H9 (cell line): ENCODE results near the gene JADE2. TPM values are rescaled to one million over a fixed set of nuclear protein-coding genes. Genes with fewer than 3 reads are reported as not detected.

ENCODE experiments used
- DNase-seq: peaks from one replicate; pipeline ENCODE4 v3.0.0-alpha.2; 2017
- H2AFZ ChIP-seq: one replicate; pipeline ENCODE4 v1.6.1; 2013; ENCODE audit warnings: mild to moderate bottlenecking, low read length, control low read depth, moderate library complexity
- H2AK5ac ChIP-seq: 2 replicates; pipeline ENCODE4 v1.6.1; 2013; ENCODE audit warnings: low read length, control low read depth, mixed read lengths; ENCODE audit not compliant: insufficient read length
- H2BK120ac ChIP-seq: one replicate; pipeline ENCODE4 v1.6.1; 2013; ENCODE audit warnings: low read depth, mild to moderate bottlenecking, low read length, control low read depth, inconsistent platforms; ENCODE audit not compliant: poor library complexity, severe bottlenecking
- H2BK12ac ChIP-seq: 2 replicates; pipeline ENCODE4 v1.6.1; 2013; ENCODE audit warnings: low read length, control low read depth, mixed read lengths, low read depth; ENCODE audit not compliant: insufficient read length
- H2BK15ac ChIP-seq: 2 replicates; pipeline ENCODE4 v1.6.1; 2013; ENCODE audit warnings: low read depth, low read length, control low read depth
- H2BK20ac ChIP-seq: one replicate; pipeline ENCODE4 v1.6.1; 2013; ENCODE audit warnings: low read depth, mild to moderate bottlenecking, low read length, control low read depth, inconsistent platforms; ENCODE audit not compliant: poor library complexity, severe bottlenecking
- H2BK5ac ChIP-seq: 2 replicates; pipeline ENCODE4 v1.6.1; 2013; ENCODE audit warnings: low read length, control low read depth, mixed read lengths; ENCODE audit not compliant: insufficient read length
- H3K14ac ChIP-seq: 2 replicates; pipeline ENCODE4 v1.6.1; 2013; ENCODE audit warnings: low read length, control low read depth; ENCODE audit not compliant: insufficient read depth
- H3K18ac ChIP-seq: 2 replicates; pipeline ENCODE4 v1.6.1; 2013; ENCODE audit warnings: low read depth, mild to moderate bottlenecking, mixed read lengths, low read length, control low read depth; ENCODE audit not compliant: insufficient read length
- H3K23ac ChIP-seq: 2 replicates; pipeline ENCODE4 v1.6.1; 2013; ENCODE audit warnings: low read length, control low read depth, mixed read lengths, low read depth; ENCODE audit not compliant: insufficient read length
- H3K23me2 ChIP-seq: 2 replicates; pipeline ENCODE4 v1.6.1; 2013; ENCODE audit warnings: low read depth, mild to moderate bottlenecking, mixed read lengths, low read length, control low read depth; ENCODE audit not compliant: insufficient read length, poor library complexity, severe bottlenecking
- H3K27ac ChIP-seq: 2 replicates; pipeline ENCODE4 v1.5.1; 2013; ENCODE audit warnings: low read length, control low read depth, mixed read lengths, low read depth; ENCODE audit not compliant: insufficient read length
- H3K27me3 ChIP-seq: 2 replicates; pipeline ENCODE4 v1.6.1; 2013; ENCODE audit warnings: low read length, control low read depth, inconsistent platforms; ENCODE audit not compliant: insufficient read depth
- H3K4ac ChIP-seq: 2 replicates; pipeline ENCODE4 v1.6.1; 2013; ENCODE audit warnings: low read depth, mild to moderate bottlenecking, control low read depth, inconsistent platforms, low read length, moderate library complexity
- H3K4me1 ChIP-seq: 2 replicates; pipeline ENCODE4 v1.6.1; 2013; ENCODE audit warnings: low read length, control low read depth, inconsistent platforms; ENCODE audit not compliant: insufficient read depth
- H3K4me2 ChIP-seq: 2 replicates; pipeline ENCODE4 v1.6.1; 2013; ENCODE audit warnings: low read length, control low read depth, mixed read lengths; ENCODE audit not compliant: insufficient read length, insufficient read depth
- H3K56ac ChIP-seq: 2 replicates; pipeline ENCODE4 v1.6.1; 2013; ENCODE audit warnings: low read depth, mild to moderate bottlenecking, mixed read lengths, low read length, control low read depth; ENCODE audit not compliant: insufficient read length
- H3K79me1 ChIP-seq: 2 replicates; pipeline ENCODE4 v1.6.1; 2013; ENCODE audit warnings: low read depth, mild to moderate bottlenecking, moderate library complexity, low read length, control low read depth, inconsistent platforms; ENCODE audit not compliant: insufficient read depth, poor library complexity, severe bottlenecking
- H3K79me2 ChIP-seq: 2 replicates; pipeline ENCODE4 v1.6.1; 2013; ENCODE audit warnings: low read length, control low read depth, inconsistent platforms; ENCODE audit not compliant: insufficient read depth
- H3K9ac ChIP-seq: 2 replicates; pipeline ENCODE4 v1.6.1; 2013; ENCODE audit warnings: low read length, control low read depth, mixed read lengths; ENCODE audit not compliant: insufficient read length; ENCODE audit errors: extremely low read depth
- H3K9me3 ChIP-seq: one replicate; pipeline ENCODE4 v1.6.1; 2013; ENCODE audit warnings: low read depth, low read length, inconsistent platforms; ENCODE audit not compliant: control insufficient read depth
- H3T11ph ChIP-seq: one replicate; pipeline ENCODE4 v1.6.1; 2013; ENCODE audit warnings: mild to moderate bottlenecking, low read length, control low read depth, inconsistent platforms
- H4K20me1 ChIP-seq: one replicate; pipeline ENCODE4 v1.6.1; 2013; ENCODE audit not compliant: control insufficient read depth, insufficient read length, insufficient read depth
- H4K5ac ChIP-seq: 2 replicates; pipeline ENCODE4 v1.6.1; 2013; ENCODE audit warnings: low read depth, mild to moderate bottlenecking, mixed read lengths, low read length, control low read depth; ENCODE audit not compliant: insufficient read length
- H4K8ac ChIP-seq: replicated peaks from 2 replicates; pipeline ENCODE4 v1.6.1; 2013; ENCODE audit warnings: low read length, control low read depth, mixed read lengths, low read depth; ENCODE audit not compliant: insufficient read length
- H4K91ac ChIP-seq: 2 replicates; pipeline ENCODE4 v1.6.1; 2013; ENCODE audit warnings: low read depth, mild to moderate bottlenecking, moderate library complexity, mixed read lengths, low read length, control low read depth; ENCODE audit not compliant: insufficient read length
- H3K27ac Mint-ChIP-seq, 3 experiments: 2 replicates in 2 of 3; 3 replicates in 1 of 3; pipeline ENCODE4 v1.8.0; 2020 to 2021; ENCODE audit warnings: mixed read lengths in 3 of 3, mild to moderate bottlenecking in 1 of 3, moderate library complexity in 1 of 3
- H3K27me3 Mint-ChIP-seq: 2 replicates; pipeline ENCODE4 v1.8.0; 2021; ENCODE audit warnings: low read depth, mild to moderate bottlenecking, moderate library complexity, mixed read lengths
- H3K36me3 Mint-ChIP-seq, 3 experiments: 2 replicates in 2 of 3; 3 replicates in 1 of 3; pipeline ENCODE4 v1.8.0; 2020 to 2021; ENCODE audit warnings: low read depth in 3 of 3, mixed read lengths in 3 of 3; ENCODE audit not compliant: insufficient read depth in 1 of 3
- H3K4me1 Mint-ChIP-seq, 2 experiments: 2 replicates each; pipeline ENCODE4 v1.8.0; 2020; ENCODE audit warnings: mixed read lengths in 2 of 2
- H3K4me3 Mint-ChIP-seq, 2 experiments: 2 replicates in 1 of 2; 3 replicates in 1 of 2; pipeline ENCODE4 v1.8.0; 2020 to 2021; ENCODE audit warnings: mild to moderate bottlenecking in 2 of 2, mixed read lengths in 2 of 2, moderate library complexity in 1 of 2
- H3K9me3 Mint-ChIP-seq, 2 experiments: 2 replicates in 1 of 2; 3 replicates in 1 of 2; pipeline ENCODE4 v1.8.0; 2020; ENCODE audit warnings: mild to moderate bottlenecking in 2 of 2, mixed read lengths in 2 of 2, moderate library complexity in 1 of 2
- CTCF ChIP-seq: fragments of 200-600 bp; sonication (generic); conservative IDR thresholded peaks from 3 replicates; pipeline ENCODE4 v1.8.0; 2021; ENCODE audit warnings: antibody characterized with exemption, mild to moderate bottlenecking
- WGBS: extraction: QIAGEN DNeasy Blood & Tissue Kit; methylation state at CpG from one replicate; pipeline ENCODE4 v1.1.7; 2013; ENCODE audit warnings: missing lambda C conversion rate, low lambda C conversion rate, mixed read lengths; ENCODE audit not compliant: insufficient read length; ENCODE audit errors: extremely low coverage; 5-methylcytosine and 5-hydroxymethylcytosine counted together
- total RNA-seq: library from RNA; stranded (reverse); gene quantifications from 2 replicates; pipeline ENCODE4 v1.2.1, GENCODE V29; 2021

JADE2 gene
- total RNA-seq, 1 experiment from 2014 or later: 99.7 TPM

DNA sequence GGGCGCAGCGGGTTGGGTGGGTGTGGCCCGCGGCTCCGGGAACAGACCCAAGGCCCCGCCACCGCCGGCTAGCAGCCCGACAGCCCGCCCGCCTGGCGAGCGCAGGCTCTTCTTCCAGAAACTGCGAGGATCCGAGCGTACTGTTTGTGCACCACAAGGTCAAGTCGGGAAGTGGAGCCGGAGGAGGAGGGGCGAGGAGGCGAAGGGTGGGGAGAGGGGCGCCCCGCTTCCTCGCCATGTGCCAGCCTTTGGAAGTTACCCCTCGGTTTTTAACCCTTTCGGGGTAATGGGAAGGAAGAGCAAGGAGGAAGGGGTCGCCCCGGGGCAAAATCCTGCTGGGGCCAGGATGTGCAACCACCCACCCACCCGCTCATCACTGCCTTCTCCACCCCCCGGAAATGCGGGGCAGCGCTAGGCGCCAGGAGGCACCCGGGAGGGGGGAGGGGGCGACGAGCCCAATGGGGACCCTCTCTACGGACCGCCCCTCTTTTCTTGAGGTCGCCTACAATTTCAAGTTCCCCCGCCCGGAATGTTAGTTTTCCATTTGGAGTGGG lies 1.1 kb upstream of the JADE2 start:
- Histone ChIP-seq H3K23me2 (peaks cover 18% of the 10 kb centered on the region), H2BK120ac (no peak overlapping the region), H4K5ac (no peak overlapping the region), H4K8ac (no peak overlapping the region), H3K18ac (peak overlapping the region; percentile 72), H2BK15ac (no peak overlapping the region), H2AK5ac (no peak overlapping the region), H4K91ac (no peak overlapping the region), H2BK20ac (no peak overlapping the region), H3K27ac (peak overlapping the region; percentile 52), H2BK5ac (no peak overlapping the region), H3K9ac (peak overlapping the region; percentile 72), H3T11ph (no peak overlapping the region), H3K56ac (no peak overlapping the region), H3K4me1 (peaks cover 2% of the 10 kb centered on the region; the same call in 1 of the 2 replicates), H2AFZ (no peak overlapping the region), H3K4me2 (peak overlapping the region; percentile 81), H3K27me3 (no peaks in the 10 kb centered on the region), H3K79me2 (peaks cover 7% of the 10 kb centered on the region; the same call in 1 of the 2 replicates), H4K20me1 (no peaks in the 10 kb centered on the region), H2BK12ac (no peak overlapping the region), H3K23ac (no peak overlapping the region), H3K9me3 (no peaks in the 10 kb centered on the region), H3K4ac (no peak overlapping the region; the same call in 1 of the 2 replicates), H3K79me1 (peaks cover 2% of the 10 kb centered on the region), H3K14ac (peak overlapping the region; percentile 57; the same call in 1 of the 2 replicates)
- Mint-ChIP-seq H3K9me3 (no peaks in the 10 kb centered on the region; a peak in 1 of 5 replicates), H3K4me3 (peak overlapping the region; percentile 91 to 99), H3K4me1 (peaks cover 27 to 32% of the 10 kb centered on the region in 2 experiments), H3K27ac (peak overlapping the region; percentile 87 to 96 (median 94); a peak in 5 of 7 replicates), H3K27me3 (peaks cover 3% of the 10 kb centered on the region; the same call in 1 of the 2 replicates), H3K36me3 (peaks cover 0 to 2% (median 0%) of the 10 kb centered on the region in 3 experiments; a peak in 2 of 7 replicates)
- peak; percentile 91 for DNase-seq
- no CpG with 5 or more reads among the region's 40 CpGs for WGBS
- no peak for TF ChIP-seq CTCF
